Neural progenitor cell (in vitro differentiated cells): ENCODE data around the gene AGBL4. TPM values are rescaled to one million over a fixed set of nuclear protein-coding genes. Genes with fewer than 3 reads are reported as not detected.
A peak's percentile ranks its signal among the peaks of the same experiment; 100 is the strongest.

ENCODE experiments used
- DNase-seq: peaks from one replicate; pipeline ENCODE4 v3.0.0-alpha.2; 2016; ENCODE audit warnings: low spot score
- H2AFZ ChIP-seq: fragments of 200-600 bp; sonication (generic); replicated peaks from 2 replicates; pipeline ENCODE4 v1.6.1; 2016; ENCODE audit warnings: antibody characterized with exemption
- H3F3A ChIP-seq: fragments of 200-600 bp; sonication (generic); 2 replicates; pipeline ENCODE4 v1.6.1; 2016; ENCODE audit warnings: antibody characterized with exemption, low read depth
- H3K27ac ChIP-seq: fragments of 200-600 bp; sonication (generic); 2 replicates; pipeline ENCODE4 v1.5.1; 2016; ENCODE audit warnings: mild to moderate bottlenecking
- H3K27me3 ChIP-seq: fragments of 200-600 bp; sonication (generic); 2 replicates; pipeline ENCODE4 v1.6.1; 2016; ENCODE audit warnings: mild to moderate bottlenecking, moderate library complexity
- H3K36me3 ChIP-seq: fragments of 200-600 bp; sonication (generic); 2 replicates; pipeline ENCODE4 v1.5.1; 2016
- H3K4me1 ChIP-seq: fragments of 200-600 bp; sonication (generic); 2 replicates; pipeline ENCODE4 v1.6.1; 2016; ENCODE audit warnings: mixed run types
- H3K4me2 ChIP-seq: fragments of 200-600 bp; sonication (generic); 2 replicates; pipeline ENCODE4 v1.6.1; 2016
- H3K4me3 ChIP-seq: fragments of 200-600 bp; sonication (generic); 2 replicates; pipeline ENCODE4 v1.5.1; 2016
- H3K79me2 ChIP-seq: fragments of 200-600 bp; sonication (generic); 2 replicates; pipeline ENCODE4 v1.6.1; 2016; ENCODE audit warnings: low read depth
- H3K9ac ChIP-seq: fragments of 200-600 bp; sonication (generic); 2 replicates; pipeline ENCODE4 v1.6.1; 2016
- H3K9me3 ChIP-seq: fragments of 200-600 bp; sonication (generic); 2 replicates; pipeline ENCODE4 v1.5.1; 2016; ENCODE audit warnings: low read depth
- H4K20me1 ChIP-seq: fragments of 200-600 bp; sonication (generic); 2 replicates; pipeline ENCODE4 v1.6.1; 2016; ENCODE audit warnings: low read depth
- H3K27ac Mint-ChIP-seq: 3 replicates; pipeline ENCODE4 v1.8.0; 2021; ENCODE audit warnings: mixed read lengths
- H3K27me3 Mint-ChIP-seq: 2 replicates; pipeline ENCODE4 v1.8.0; 2022; ENCODE audit warnings: low read depth, mild to moderate bottlenecking, inconsistent platforms, moderate library complexity, mixed read lengths; ENCODE audit not compliant: insufficient read depth
- H3K36me3 Mint-ChIP-seq: 3 replicates; pipeline ENCODE4 v1.8.0; 2021; ENCODE audit warnings: mixed read lengths
- H3K4me1 Mint-ChIP-seq: 3 replicates; pipeline ENCODE4 v1.8.0; 2021; ENCODE audit warnings: mixed read lengths
- H3K4me3 Mint-ChIP-seq: 3 replicates; pipeline ENCODE4 v1.8.0; 2021; ENCODE audit warnings: mild to moderate bottlenecking, moderate library complexity, mixed read lengths
- H3K9me3 Mint-ChIP-seq: 3 replicates; pipeline ENCODE4 v1.8.0; 2020; ENCODE audit warnings: mixed read lengths
- EZH2 ChIP-seq: fragments of 200-600 bp; sonication (generic); IDR thresholded peaks from 2 replicates; pipeline ENCODE4 v1.6.1; 2017; ENCODE audit warnings: antibody characterized with exemption, mild to moderate bottlenecking, moderate library complexity
- EZH2phosphoT487 ChIP-seq: fragments of 200-600 bp; sonication (generic); IDR thresholded peaks from 2 replicates; pipeline ENCODE4 v1.6.1; 2017; ENCODE audit warnings: antibody characterized with exemption
- total RNA-seq: library from RNA; depleted of rRNA; stranded (reverse); fragments of >200 nt; gene quantifications from 2 replicates; pipeline ENCODE4 v1.2.3, GENCODE V29; 2015; ENCODE audit warnings: low replicate concordance
- TF ChIP-seq, protein P1 (sequence below): fragments of 200-600 bp; sonication (generic); IDR thresholded peaks from 2 replicates; pipeline ENCODE4 v1.5.1; 2017; ENCODE audit warnings: antibody characterized with exemption, mild to moderate bottlenecking

AGBL4 gene
- total RNA-seq, 1 donor from 2014 or later, result 1.5 TPM

DNA sequence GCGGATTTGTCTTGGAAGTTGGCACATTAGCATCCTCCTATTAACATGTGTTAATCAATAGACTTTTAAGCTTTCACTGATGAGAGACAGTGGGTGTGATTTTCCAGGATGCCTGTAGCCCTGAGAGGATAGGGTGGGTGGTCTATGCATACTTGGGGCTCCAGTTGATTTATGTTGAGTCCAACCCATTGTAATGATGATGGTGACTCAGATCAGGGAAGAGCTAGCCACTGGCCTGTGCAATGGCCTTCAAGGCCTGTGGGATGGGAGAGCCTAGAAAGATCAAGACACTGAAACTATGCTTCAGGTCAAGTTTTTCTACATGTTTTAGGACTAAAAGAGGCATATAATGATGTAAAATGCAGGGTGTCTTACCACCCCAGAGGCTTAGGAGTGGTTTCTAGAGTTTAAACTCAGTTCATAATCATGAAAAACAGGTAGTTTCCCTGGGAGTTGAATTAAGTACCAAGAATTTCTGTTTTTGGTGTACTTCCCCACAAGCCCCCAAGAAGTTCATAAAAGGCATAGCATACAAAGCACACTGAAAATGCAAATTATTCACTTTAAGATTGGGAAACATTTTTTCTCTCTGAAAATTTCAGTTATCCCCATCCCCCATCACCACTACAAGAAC, 1267.0 kb downstream of the AGBL4 start:
- no peak for DNase-seq
- no peaks in the 10 kb centered on the region for H3K27me3 ChIP-seq
- H2AFZ ChIP-seq, result no peak overlapping the region
- H3K27ac ChIP-seq, result no peak overlapping the region
- H3K79me2 ChIP-seq, result no peaks in the 10 kb centered on the region
- no peak overlapping the region for H3K9ac ChIP-seq
- no peaks in the 10 kb centered on the region for H3F3A ChIP-seq
- Mint-ChIP-seq H3K36me3 (peaks cover 45% of the 10 kb centered on the region), H3K4me3 (no peak overlapping the region), H3K27me3 (no peaks in the 10 kb centered on the region), H3K4me1 (peaks cover 5% of the 10 kb centered on the region), H3K9me3 (no peaks in the 10 kb centered on the region), H3K27ac (no peak overlapping the region)
- H4K20me1 ChIP-seq, result peaks cover 12% of the 10 kb centered on the region
- peaks cover 9% of the 10 kb centered on the region for H3K36me3 ChIP-seq
- no peak overlapping the region for H3K4me2 ChIP-seq
- TF ChIP-seq EZH2, result no peak
- TF ChIP-seq, protein P1, sequence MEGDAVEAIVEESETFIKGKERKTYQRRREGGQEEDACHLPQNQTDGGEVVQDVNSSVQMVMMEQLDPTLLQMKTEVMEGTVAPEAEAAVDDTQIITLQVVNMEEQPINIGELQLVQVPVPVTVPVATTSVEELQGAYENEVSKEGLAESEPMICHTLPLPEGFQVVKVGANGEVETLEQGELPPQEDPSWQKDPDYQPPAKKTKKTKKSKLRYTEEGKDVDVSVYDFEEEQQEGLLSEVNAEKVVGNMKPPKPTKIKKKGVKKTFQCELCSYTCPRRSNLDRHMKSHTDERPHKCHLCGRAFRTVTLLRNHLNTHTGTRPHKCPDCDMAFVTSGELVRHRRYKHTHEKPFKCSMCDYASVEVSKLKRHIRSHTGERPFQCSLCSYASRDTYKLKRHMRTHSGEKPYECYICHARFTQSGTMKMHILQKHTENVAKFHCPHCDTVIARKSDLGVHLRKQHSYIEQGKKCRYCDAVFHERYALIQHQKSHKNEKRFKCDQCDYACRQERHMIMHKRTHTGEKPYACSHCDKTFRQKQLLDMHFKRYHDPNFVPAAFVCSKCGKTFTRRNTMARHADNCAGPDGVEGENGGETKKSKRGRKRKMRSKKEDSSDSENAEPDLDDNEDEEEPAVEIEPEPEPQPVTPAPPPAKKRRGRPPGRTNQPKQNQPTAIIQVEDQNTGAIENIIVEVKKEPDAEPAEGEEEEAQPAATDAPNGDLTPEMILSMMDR, result no peak
- H3K9me3 ChIP-seq, result no peaks in the 10 kb centered on the region
- H3K4me1 ChIP-seq, result peaks cover 7% of the 10 kb centered on the region
- H3K4me3 ChIP-seq, result no peak overlapping the region

DNA sequence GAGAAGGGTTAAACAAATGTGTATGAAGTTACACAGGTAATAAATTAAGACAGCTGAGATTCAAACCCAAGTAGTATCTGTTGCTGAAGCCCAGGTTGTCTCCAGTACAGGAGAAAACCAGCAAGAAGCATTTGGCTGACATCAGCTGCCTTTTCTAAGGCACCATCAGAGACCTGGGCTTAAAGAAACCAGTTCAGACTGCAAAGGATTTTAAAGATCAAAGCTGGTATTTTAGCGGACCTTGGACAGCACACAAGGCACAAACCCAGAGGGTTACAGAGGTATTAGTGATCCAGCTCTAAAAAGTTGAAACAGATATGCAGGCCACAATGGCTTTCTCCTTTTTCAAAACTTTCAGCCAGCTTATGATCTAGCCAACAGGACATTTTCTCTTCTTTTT, 1270.5 kb downstream of the AGBL4 start:
- Mint-ChIP-seq H3K36me3 (peaks cover 48% of the 10 kb centered on the region), H3K4me1 (peaks cover 5% of the 10 kb centered on the region), H3K27ac (no peak overlapping the region), H3K4me3 (no peak overlapping the region), H3K27me3 (peaks cover 2% of the 10 kb centered on the region), H3K9me3 (no peaks in the 10 kb centered on the region)
- H3F3A ChIP-seq, result no peaks in the 10 kb centered on the region
- peaks cover 7% of the 10 kb centered on the region for H3K4me1 ChIP-seq
- H3K79me2 ChIP-seq, result no peaks in the 10 kb centered on the region
- peaks cover 5% of the 10 kb centered on the region for H4K20me1 ChIP-seq
- no peak overlapping the region for H3K4me2 ChIP-seq
- peak; percentile 6 for DNase-seq
- no peak for TF ChIP-seq EZH2
- TF ChIP-seq EZH2phosphoT487, result no peak
- TF ChIP-seq, protein P1, result no peak
- no peak overlapping the region for H3K4me3 ChIP-seq
- no peaks in the 10 kb centered on the region for H3K27me3 ChIP-seq
- no peak overlapping the region for H3K9ac ChIP-seq
- peaks cover 9% of the 10 kb centered on the region for H3K36me3 ChIP-seq
- no peak overlapping the region for H3K27ac ChIP-seq
- H3K9me3 ChIP-seq, result no peaks in the 10 kb centered on the region
- H2AFZ ChIP-seq, result no peak overlapping the region

DNA sequence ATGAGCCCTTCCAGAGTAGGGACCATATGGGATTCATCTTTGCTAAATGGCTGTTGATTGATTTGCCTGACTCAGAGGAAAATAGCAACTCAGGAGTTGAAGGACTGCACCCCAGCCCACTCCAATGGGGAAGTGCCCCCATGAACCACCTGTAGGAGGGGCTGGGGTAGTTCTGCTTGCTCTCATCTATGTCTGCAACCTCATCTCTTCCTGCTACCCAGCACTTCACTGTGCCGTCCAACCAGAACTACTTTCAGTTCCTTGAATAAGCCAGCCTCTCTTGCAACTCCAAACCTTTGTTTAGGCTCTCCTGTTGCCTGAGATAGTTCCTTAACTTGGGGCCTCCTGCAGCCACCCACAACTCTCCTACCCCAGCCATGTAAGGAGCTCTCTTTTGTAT, 1273.6 kb downstream of the AGBL4 start:
- H3K4me1 Mint-ChIP-seq, result peaks cover 5% of the 10 kb centered on the region

More for the DNA sequence above, 1273.6 kb downstream of the AGBL4 start:
- Histone ChIP-seq H3K79me2 (no peaks in the 10 kb centered on the region), H3K4me3 (no peak overlapping the region), H3K4me2 (no peak overlapping the region), H3K4me1 (peaks cover 7% of the 10 kb centered on the region), H3K27ac (no peak overlapping the region), H3K9me3 (no peaks in the 10 kb centered on the region), H3F3A (no peaks in the 10 kb centered on the region), H2AFZ (no peak overlapping the region), H3K36me3 (no peaks in the 10 kb centered on the region), H3K27me3 (no peaks in the 10 kb centered on the region), H4K20me1 (peaks cover 5% of the 10 kb centered on the region), H3K9ac (no peak overlapping the region)
- Mint-ChIP-seq H3K9me3 (no peaks in the 10 kb centered on the region), H3K27ac (no peak overlapping the region), H3K36me3 (peaks cover 37% of the 10 kb centered on the region), H3K4me3 (no peak overlapping the region), H3K27me3 (peaks cover 2% of the 10 kb centered on the region)
- DNase-seq, result no peak
- no peak for TF ChIP-seq EZH2
- TF ChIP-seq EZH2phosphoT487, result no peak
- TF ChIP-seq, protein P1, result no peak
